Large intestine (tissue), 3 donors: Measurements from ENCODE around the gene RPL31. TPM values are rescaled to one million over a fixed set of nuclear protein-coding genes. Genes with fewer than 3 reads are reported as not detected.

Source experiments
- DNase-seq, 2 donors: peaks; one replicate each; pipeline versions ENCODE4 v3.0.0 to v3.0.0-alpha.2; 2013
- H3K27ac ChIP-seq: one replicate; pipeline ENCODE4 v1.5.1; 2013; ENCODE audit warnings: low read length
- H3K27me3 ChIP-seq: 2 replicates; pipeline ENCODE4 v1.6.1; 2013; ENCODE audit warnings: low read length; ENCODE audit not compliant: control insufficient read depth, insufficient read depth
- H3K36me3 ChIP-seq: 2 replicates; pipeline ENCODE4 v1.6.1; 2013; ENCODE audit warnings: low read length; ENCODE audit not compliant: control insufficient read depth, insufficient read depth
- H3K4me1 ChIP-seq: one replicate; pipeline ENCODE4 v1.6.1; 2013; ENCODE audit warnings: low read length; ENCODE audit not compliant: control insufficient read depth, insufficient read depth
- H3K4me3 ChIP-seq: one replicate; pipeline ENCODE4 v1.5.1; 2013; ENCODE audit warnings: low read length
- H3K9me3 ChIP-seq: one replicate; pipeline ENCODE4 v1.6.1; 2013; ENCODE audit warnings: mild to moderate bottlenecking, low read depth, low read length, moderate library complexity; ENCODE audit not compliant: control insufficient read depth
- WGBS: methylation state at CpG from one replicate; pipeline ENCODE4 v1.1.5; 2013; ENCODE audit warnings: low lambda C conversion rate; ENCODE audit not compliant: insufficient coverage; 5-methylcytosine and 5-hydroxymethylcytosine counted together
- polyA plus RNA-seq: library from polyadenylated mRNA; unstranded; fragments of 120-200 nt; gene quantifications from one replicate; pipeline ENCODE4 v1.2.1, GENCODE V29; 2013

The RPL31 gene
- polyA plus RNA-seq, 1 donor = 4,666 TPM

DNA sequence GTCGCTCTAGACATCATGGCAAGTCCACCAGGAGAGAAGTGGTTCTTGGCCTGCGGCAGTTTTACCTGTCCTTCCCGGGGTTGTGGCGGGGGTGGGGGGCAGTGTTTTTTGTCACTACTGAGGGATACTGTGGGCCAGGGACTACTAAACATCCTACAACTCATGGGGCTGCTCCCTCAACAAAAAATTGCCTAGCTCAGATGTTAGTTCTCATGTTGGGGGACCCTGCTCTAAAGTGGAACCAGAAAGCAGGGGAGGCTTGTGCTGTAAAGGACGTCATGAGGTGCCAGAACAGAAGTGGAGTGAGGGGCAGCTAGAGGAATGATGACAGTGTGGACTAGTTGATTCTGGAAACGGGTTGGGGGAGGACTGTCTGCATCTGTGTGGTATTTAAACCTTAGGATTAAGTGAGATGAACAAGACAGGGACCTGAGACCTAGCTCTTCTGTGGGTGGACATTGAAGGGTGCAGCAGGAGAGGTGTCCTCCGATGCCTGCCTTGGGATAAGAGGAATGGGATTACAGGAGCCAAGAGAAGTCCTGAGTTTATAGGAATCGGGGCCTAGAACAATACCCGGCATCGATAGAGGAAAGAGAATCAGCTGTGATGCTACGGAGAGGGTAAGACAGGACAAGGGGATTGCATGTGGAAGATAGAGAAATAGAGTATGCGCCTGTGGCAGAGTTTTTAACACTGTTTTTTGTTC lies 2.7 kb downstream of the RPL31 start:
- peaks cover 53% of the 10 kb centered on the region for H3K36me3 ChIP-seq
- H3K4me3 ChIP-seq = no peak overlapping the region
- H3K9me3 ChIP-seq = no peaks in the 10 kb centered on the region
- no peak for DNase-seq
- 85% methylated on average over 4 of the region's 12 CpGs for WGBS
- peaks cover 10% of the 10 kb centered on the region for H3K4me1 ChIP-seq
- H3K27ac ChIP-seq = no peak overlapping the region
- no peaks in the 10 kb centered on the region for H3K27me3 ChIP-seq

DNA sequence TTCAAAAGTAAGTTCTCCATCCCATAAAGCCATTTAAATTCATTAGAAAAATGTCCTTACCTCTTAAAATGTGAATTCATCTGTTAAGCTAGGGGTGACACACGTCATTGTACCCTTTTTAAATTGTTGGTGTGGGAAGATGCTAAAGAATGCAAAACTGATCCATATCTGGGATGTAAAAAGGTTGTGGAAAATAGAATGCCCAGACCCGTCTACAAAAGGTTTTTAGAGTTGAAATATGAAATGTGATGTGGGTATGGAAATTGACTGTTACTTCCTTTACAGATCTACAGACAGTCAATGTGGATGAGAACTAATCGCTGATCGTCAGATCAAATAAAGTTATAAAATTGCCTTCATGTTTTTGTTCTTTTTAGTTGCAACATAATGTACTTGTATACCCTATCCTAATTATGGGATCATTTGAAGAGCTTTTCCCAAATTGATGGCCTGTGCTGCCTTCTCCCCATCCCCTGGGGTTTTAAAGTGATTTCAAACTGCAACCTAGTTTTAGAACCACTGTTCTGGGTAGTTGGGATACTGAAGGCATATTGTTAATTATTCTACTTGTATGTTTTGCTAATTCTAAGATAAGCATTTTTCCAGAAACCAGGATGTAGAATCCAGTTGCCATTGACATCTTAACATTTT lies 4.1 kb downstream of the RPL31 start:
- H3K36me3 ChIP-seq = peaks cover 65% of the 10 kb centered on the region
- no peak overlapping the region for H3K27ac ChIP-seq
- H3K27me3 ChIP-seq = no peaks in the 10 kb centered on the region
- no peak overlapping the region for H3K4me3 ChIP-seq
- no peak for DNase-seq
- peaks cover 10% of the 10 kb centered on the region for H3K4me1 ChIP-seq
- H3K9me3 ChIP-seq = no peaks in the 10 kb centered on the region
- WGBS = 100% methylated on average over 4 of the region's 4 CpGs

DNA sequence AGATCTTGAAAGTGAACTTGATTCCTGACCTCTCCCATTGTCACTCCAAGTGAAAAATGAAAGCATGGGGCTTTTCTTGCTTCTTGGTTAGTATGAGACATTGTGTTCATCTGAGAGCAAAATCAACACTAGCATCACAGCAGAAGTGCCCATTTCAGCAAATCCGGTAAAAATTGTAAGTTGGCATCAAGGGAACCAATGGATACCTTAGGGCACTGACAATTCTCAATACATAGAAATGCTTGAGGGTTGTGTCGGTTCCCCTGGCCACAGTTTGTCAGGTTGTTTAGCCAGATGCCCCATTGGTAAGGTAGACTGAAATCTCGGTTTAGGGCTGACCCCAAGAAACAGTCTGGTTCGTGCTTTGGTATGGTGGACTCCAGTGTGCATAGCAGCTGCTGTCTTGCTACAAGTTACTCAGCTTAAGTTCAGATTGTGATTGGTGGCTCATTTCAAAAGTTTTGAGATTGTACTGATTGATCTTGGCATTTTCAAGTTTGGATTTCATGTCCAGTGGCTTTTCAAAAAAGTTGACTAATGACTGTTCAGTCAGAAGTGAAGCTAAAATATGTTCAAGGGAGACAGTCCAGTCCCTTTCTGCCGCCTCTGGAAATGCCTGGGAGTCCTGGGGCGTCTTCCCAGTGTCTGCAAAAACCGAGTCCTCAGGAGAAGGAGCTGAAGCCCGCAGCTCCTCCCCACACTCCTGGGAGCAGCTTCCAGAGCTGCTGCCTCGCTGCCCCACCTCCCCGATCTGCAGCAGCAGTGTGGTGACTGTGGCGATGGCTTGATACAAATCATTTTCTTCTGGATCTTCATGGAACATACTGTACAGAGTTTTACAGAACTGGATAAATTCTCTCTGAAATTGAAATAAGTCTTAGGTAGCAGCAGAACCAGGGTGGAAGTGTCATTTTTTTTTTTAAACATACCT lies 5.6 kb downstream of the RPL31 start:
- DNase-seq = no peak
- H3K4me1 ChIP-seq = peaks cover 6% of the 10 kb centered on the region
- H3K27ac ChIP-seq = no peak overlapping the region
- peaks cover 69% of the 10 kb centered on the region for H3K36me3 ChIP-seq
- H3K27me3 ChIP-seq = no peaks in the 10 kb centered on the region
- 100% methylated on average over 2 of the region's 11 CpGs for WGBS
- H3K4me3 ChIP-seq = no peak overlapping the region
- H3K9me3 ChIP-seq = no peaks in the 10 kb centered on the region

DNA sequence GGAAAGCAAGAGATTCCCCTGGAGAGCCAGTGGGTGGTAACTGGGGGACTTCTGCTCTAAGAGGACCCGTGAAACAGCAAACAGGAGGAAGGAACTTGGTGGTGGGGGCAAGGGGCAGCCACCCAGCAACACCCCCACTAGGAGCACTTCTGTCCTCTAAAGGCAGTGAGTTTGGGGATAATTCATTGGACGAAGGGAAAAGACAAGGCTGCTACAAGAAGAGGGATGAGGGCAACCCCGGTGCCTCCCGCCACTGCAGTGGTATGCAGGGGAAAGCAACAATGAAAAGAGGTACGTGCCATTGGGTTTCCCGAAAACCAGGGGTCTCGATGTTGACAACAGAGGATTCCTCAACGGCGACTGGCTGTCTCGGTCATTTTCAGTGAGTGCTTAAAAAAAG lies 9.1 kb downstream of the RPL31 start:
- H3K4me1 ChIP-seq = no peaks in the 10 kb centered on the region
- no peak for DNase-seq
- peaks cover 48% of the 10 kb centered on the region for H3K36me3 ChIP-seq
- H3K4me3 ChIP-seq = no peak overlapping the region
- H3K27ac ChIP-seq = no peak overlapping the region
- no CpG with 5 or more reads among the region's 10 CpGs for WGBS
- no peaks in the 10 kb centered on the region for H3K27me3 ChIP-seq
- H3K9me3 ChIP-seq = no peaks in the 10 kb centered on the region

DNA sequence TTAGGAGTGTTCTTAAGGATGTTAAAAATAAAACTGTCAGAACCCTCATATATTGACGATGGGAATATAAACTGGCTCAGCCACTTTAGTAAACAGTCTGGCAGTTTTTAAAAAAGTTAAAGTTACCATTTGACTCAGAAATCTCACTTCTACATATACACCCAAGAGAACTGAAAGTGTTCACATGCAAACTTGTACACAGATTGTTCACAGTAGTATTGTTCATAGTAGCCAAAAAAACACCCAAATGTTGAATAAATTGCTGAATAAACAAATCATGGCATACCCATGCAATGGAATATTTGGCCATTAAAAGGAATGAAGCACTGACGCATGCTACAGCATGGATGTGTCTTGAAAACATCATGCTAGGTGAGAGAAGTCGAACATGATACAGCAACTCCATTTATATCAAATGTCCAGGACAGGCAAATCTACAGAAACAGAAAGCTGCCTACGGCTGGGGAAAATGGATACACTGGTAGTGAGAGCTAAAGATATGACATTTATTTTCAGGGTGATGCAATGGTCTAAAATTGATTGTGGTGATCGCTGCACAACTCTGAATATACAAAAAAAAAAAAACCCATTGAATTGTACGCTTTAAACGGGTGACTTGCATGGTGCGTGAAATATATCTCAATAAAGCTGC lies 10.1 kb downstream of the RPL31 start:
- no peak for DNase-seq
- WGBS = 69% methylated on average over 2 of the region's 8 CpGs
- H3K36me3 ChIP-seq = peaks cover 40% of the 10 kb centered on the region
- no peaks in the 10 kb centered on the region for H3K27me3 ChIP-seq
- H3K27ac ChIP-seq = no peak overlapping the region
- no peaks in the 10 kb centered on the region for H3K4me1 ChIP-seq
- no peak overlapping the region for H3K4me3 ChIP-seq
- H3K9me3 ChIP-seq = no peaks in the 10 kb centered on the region

DNA sequence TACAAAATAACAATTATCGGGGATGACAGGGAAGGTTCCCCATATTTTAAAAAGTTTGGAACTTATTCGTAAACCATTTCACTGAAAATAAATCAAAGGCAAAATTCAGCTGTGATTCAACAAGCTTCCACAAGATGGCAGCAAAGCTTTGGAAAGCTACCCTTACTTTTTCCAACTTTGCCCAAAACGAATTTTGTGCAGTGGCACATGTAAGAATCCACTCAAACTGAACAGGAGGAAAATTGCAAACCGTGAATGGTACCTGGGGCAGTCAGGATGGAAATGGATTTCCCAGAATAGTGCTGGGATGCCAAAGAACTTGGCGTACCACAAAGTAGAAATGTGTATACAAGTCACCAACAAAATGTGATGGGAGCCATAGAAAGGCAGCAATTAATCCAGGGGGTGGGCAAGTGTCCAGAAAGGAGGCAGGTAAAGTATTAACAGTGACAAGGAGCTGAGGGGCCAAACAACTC lies 10.7 kb downstream of the RPL31 start:
- H3K9me3 ChIP-seq = no peaks in the 10 kb centered on the region
- H3K27ac ChIP-seq = no peak overlapping the region
- no peak overlapping the region for H3K4me3 ChIP-seq
- H3K4me1 ChIP-seq = no peaks in the 10 kb centered on the region
- DNase-seq = peak in 1 of 2 donors; percentile 14
- H3K27me3 ChIP-seq = no peaks in the 10 kb centered on the region
- WGBS = no CpG with 5 or more reads among the region's 5 CpGs
- peaks cover 34% of the 10 kb centered on the region for H3K36me3 ChIP-seq

DNA sequence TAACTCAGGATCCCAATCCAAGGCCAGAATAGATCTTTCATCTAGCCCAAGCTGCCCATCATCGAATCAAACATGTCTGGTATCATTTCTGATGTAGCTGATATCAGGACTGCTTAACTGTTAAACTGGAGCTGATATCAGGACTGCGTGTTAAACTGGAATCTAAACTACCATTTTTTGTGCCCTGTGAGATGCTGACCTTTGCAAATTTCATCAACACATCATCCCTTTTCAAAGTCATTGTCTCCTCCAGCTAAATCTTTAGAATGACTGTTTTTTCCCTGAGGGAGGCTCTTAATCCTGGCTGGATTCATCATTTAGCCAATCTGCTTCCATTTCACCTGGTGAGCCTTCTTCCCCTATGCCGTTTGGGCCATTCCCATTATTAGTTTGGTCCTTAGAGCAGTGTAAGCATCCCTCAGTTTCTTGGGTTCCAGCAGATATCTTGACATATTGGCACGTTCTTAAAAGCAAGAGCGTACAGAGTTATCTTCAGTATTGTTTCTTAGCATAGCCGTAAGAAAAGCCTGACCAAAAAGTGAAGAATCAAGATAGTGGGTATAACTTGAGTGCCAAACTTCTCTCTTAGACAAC lies 12.3 kb downstream of the RPL31 start:
- Histone ChIP-seq H3K27me3 (no peaks in the 10 kb centered on the region), H3K36me3 (peaks cover 32% of the 10 kb centered on the region), H3K4me1 (no peaks in the 10 kb centered on the region), H3K9me3 (no peaks in the 10 kb centered on the region), H3K27ac (no peak overlapping the region), H3K4me3 (no peak overlapping the region)
- 89% methylated on average over 3 of the region's 6 CpGs for WGBS
- DNase-seq = no peak

DNA sequence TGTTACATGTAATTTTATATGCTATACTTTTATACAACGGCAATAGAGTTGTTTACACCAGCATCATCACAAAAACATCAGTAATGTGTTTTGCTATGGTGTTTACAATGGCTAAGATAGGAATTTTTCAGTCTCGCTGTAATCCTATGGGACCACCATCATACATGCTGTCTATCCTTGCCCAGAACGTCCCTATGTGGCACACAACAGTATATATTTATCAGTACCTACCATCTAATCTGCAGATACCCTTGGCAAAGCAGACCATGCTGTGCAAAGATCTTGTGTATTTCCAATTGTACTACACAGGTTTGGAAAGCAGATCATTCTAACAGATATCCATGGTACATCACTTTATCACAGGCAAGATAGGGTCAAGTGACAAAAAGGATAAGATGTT lies 15.3 kb downstream of the RPL31 start:
- Histone ChIP-seq H3K27me3 (no peaks in the 10 kb centered on the region), H3K4me3 (no peak overlapping the region), H3K27ac (no peak overlapping the region), H3K4me1 (no peaks in the 10 kb centered on the region), H3K36me3 (peaks cover 28% of the 10 kb centered on the region), H3K9me3 (no peaks in the 10 kb centered on the region)
- DNase-seq = no peak
- WGBS = no CpG with 5 or more reads among the region's 3 CpGs

DNA sequence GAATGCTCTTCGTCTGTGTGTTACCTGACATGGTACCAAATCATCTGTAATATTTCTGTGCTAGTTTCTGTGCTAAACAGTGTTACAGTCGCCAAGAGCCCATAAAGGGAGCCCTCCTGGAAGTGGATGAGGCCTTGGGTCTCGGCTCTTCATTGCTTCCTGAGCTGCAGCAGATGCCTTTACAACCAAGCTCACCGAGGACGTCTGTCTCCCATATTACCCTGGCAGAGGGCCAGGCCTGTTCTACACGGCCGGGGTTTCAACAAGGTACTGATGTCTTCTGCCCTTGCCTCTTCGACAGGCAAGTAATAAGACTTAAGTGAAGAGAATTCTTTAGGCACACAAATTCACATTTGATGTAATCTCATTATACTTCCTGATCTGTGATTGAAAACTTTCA lies 16.8 kb downstream of the RPL31 start:
- Histone ChIP-seq H3K4me1 (no peaks in the 10 kb centered on the region), H3K4me3 (no peak overlapping the region), H3K9me3 (no peaks in the 10 kb centered on the region), H3K27ac (no peak overlapping the region), H3K27me3 (no peaks in the 10 kb centered on the region), H3K36me3 (peaks cover 28% of the 10 kb centered on the region)
- WGBS = no CpG with 5 or more reads among the region's 8 CpGs
- no peak for DNase-seq
